NK-92 (cell line): ENCODE measurements around the gene EIF4ENIF1.
"Not testable (repeated sequence)": the region's sequence is repeated elsewhere in the genome, so short reads cannot be mapped to it uniquely, and the experiment has no call there.

Experiments used
- DNase-seq: peaks from one replicate; lab custom pipeline; 2025; ENCODE audit not compliant: unreplicated experiment; lab: John Stamatoyannopoulos, UW

The EIF4ENIF1 gene

DNA sequence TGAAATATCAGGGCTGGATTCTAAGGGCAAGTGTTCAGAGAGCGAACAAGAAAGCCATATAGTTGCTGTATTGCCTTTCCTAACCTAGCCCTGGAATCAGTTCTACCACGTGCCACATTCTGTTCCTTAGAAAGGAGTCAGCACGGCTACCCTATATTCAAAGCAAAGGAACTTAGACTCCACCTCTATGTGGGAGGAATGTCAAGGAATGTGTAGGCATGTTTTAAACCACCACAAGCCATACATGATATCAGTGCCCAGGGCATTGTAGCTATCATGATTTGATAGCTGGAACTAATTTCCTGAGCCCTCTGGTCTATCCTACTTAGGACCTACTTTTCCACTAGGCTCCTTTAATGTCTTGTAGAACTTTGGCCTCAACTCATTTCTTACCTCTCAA lies 2.5 kb upstream of the EIF4ENIF1 start:
- no peak for DNase-seq

GRCh38 chr22:31491218-31491962 lies 1.7 kb upstream of the EIF4ENIF1 start:
- DNase-seq = no peak

- peak; percentile 13 for DNase-seq
These were observed 869 bp upstream of the EIF4ENIF1 start for GRCh38 chr22:31490496-31490925.

GRCh38 chr22:31488988-31489617 lies 539 bp downstream of the EIF4ENIF1 start:
- DNase-seq = no peak

DNA sequence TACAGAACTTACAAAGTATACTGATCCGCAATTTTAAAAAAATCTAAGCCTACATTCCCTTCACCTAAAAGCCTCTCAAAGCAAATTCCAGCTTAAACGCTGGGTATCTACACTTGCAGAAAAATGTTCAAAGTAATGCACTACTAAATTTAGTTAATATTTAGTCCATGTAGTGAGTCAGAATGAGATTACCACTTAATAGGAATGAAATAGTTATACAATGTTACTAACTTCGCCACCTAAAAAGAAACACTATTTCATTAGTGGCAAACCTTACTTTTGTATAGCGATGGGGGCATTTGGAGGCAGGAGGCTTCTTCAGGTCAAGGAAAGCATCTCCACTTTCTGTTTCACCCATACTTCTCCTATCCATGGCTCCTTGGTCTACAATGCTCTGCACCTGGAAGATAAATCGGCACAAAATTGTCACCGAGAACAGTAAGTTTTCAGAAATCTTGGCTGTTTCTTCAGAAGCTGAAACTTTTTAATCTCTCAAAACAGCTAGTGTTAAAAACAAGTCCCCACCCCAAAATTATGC lies 1.2 kb downstream of the EIF4ENIF1 start:
- no peak for DNase-seq

GRCh38 chr22:31486951-31487350 lies 2.7 kb downstream of the EIF4ENIF1 start:
- DNase-seq = no peak

DNA sequence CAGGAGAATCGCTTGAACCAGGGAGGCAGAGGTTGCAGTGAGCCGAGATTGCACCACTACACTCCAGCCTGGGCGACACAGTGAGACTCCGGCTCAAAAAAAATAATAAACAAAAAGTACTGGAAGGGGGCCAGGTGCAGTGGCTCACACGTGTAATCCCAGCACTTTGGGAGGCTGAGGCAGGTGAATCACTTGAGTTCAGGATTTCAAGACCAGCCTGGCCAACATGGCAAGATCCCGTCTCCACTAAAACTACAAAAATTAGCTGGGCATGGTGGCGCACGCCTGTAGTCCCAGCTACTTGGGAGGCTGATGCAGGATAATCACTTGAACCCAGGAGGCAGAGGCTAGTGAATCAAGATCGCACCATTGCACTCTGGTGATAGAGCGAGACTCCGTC lies 3.3 kb downstream of the EIF4ENIF1 start:
- DNase-seq = not testable (repeated sequence)

GRCh38 chr22:31482470-31482869 lies 7.2 kb downstream of the EIF4ENIF1 start:
- not testable (repeated sequence) for DNase-seq

DNA sequence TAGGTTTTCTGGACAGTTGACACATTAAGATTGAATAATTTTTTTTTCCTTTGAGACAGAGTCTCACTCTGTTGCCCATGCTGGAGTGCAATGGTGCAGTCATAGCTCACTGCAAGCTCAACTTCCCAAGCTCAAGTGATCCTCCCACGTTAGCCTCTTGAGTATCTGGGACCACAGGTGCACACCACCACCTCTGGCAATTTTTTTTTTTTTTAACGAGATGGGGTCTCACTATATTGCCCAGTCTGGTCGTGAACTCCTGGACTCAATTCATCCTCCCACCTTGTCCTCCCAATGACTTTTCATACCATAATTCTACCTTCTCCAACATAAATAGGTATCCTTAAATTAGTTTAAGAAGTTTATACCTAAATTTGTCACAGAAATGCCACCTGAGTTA lies 8.5 kb downstream of the EIF4ENIF1 start:
- DNase-seq = no peak

GRCh38 chr22:31477329-31477728 lies 12.3 kb downstream of the EIF4ENIF1 start:
- DNase-seq = no peak

- no peak for DNase-seq
These were observed 13.8 kb downstream of the EIF4ENIF1 start for GRCh38 chr22:31475800-31476199.

DNA sequence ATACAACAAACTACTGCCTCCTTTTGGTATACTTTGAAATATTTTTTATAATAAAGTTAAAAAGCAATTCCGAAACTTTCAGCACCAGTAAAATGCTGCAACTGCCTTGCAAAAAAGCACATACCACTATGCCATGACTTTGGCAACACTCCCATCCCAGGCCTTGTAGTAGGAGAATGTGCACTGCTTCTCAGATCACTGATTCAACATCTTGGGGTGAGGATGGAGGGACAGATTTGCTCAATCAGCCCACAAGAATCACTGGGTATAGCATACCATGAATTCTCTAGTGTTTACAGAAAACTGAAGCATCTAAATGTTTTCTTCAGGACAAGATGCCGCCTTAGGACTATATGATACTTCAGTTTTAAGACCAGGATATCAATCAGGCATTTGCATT lies 14.9 kb downstream of the EIF4ENIF1 start:
- DNase-seq = no peak

DNA sequence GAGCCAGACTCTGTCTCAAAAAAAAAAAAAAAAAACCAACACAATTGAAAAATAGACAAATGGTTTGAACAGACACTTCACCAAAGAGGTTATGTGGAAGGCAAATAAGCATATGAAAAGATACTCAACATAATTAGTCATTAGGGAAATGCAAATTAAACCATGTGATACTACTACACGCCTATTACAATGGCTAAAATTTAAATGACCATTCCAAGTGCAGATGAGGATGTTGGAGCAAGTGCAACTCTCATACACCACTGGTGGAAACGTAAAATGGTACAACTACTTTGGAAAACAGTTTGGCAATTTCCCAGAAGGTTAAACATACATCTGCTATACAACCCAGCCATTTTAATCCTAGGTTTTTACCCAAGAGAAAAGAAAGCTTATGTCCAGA lies 24.3 kb downstream of the EIF4ENIF1 start:
- DNase-seq = no peak

DNA sequence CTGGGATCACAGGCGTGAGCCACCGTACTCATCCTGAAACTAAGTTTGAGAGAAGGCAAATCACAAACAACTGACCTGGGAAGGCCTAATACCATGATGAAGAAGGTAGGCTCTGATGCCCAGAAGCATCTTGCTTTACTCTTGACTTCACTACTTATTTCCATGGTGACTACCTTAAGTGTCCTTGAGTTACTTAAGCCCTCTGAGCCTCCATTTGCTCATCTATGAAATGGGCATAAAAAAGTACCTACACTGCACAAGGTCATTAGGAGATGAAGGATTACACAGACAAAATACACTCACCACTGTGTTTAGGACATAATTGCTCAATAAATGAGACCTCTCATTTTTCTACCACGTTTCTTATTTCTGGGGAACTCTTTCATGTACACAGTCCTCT lies 27.9 kb downstream of the EIF4ENIF1 start:
- DNase-seq = no peak

GRCh38 chr22:31451709-31452571 lies 37.7 kb downstream of the EIF4ENIF1 start:
- no peak for DNase-seq

- no peak for DNase-seq
These were observed 40.1 kb downstream of the EIF4ENIF1 start for GRCh38 chr22:31449506-31449905.

DNA sequence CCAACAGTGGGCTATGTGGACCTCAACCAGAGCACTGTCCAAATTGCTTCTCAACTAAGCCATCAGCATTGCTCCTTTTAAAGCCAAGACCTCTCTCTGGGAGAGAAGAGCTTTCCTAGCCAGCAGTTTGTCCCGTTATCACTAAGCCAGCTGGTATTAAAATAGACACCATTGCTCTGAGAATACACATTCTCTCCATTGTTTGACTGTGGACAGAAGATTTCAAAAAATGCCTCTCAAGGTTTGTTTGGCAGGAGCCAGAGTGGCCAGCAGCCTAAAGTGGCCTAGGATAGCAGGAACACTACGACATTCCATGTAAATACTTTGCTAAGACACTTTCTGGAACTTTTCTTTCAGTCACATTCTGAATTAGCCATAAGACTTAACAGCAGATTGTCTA lies 41.3 kb downstream of the EIF4ENIF1 start:
- DNase-seq = no peak

GRCh38 chr22:31447337-31447736 lies 42.3 kb downstream of the EIF4ENIF1 start:
- no peak for DNase-seq

GRCh38 chr22:31446767-31447166 lies 42.9 kb downstream of the EIF4ENIF1 start:
- DNase-seq = no peak

GRCh38 chr22:31446208-31446607 lies 43.4 kb downstream of the EIF4ENIF1 start:
- no peak for DNase-seq

DNA sequence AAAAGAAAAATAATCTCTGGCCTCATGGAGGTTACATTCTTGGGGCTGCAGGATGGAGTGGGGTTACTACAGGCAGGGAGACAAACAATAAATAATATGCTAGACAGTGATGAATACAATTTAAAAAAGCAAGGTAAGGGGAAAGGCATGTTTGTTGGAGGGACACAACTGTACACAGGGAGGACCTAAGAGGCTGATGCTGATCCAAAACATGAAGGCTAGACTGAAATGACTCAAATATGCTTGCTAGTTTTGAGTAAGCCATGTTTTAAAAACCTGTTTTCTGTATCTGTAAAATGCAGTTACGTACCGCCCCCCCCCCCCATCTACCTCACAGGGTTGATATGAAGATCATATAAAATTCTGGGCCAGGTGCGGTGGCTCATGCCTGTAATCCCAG lies 44.0 kb downstream of the EIF4ENIF1 start:
- DNase-seq = no peak
